RPMI8226 (cell line): ENCODE data around the gene TSTD2.
"Not testable (repeated sequence)": the region's sequence is repeated elsewhere in the genome, so short reads cannot be mapped to it uniquely, and the experiment has no call there.

Experiments
- DNase-seq: peaks from one replicate; pipeline ENCODE4 v3.0.0-alpha.2; 2015

Gene TSTD2

DNA sequence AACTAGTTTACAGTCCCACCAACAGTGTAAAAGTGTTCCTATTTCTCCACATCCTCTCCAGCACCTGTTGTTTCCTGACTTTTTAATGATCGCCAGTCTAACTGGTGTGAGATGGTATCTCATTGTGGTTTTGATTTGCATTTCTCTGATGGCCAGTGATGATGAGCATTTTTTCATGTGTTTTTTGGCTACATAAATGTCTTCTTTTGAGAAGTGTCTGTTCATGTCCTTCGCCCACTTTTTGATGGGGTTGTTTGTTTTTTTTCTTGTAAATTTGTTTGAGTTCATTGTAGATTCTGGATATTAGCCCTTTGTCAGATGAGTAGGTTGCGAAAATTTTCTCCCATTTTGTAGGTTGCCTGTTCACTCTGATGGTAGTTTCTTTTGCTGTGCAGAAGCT lies 51.6 kb downstream of the TSTD2 start:
- DNase-seq: not testable (repeated sequence)

DNA sequence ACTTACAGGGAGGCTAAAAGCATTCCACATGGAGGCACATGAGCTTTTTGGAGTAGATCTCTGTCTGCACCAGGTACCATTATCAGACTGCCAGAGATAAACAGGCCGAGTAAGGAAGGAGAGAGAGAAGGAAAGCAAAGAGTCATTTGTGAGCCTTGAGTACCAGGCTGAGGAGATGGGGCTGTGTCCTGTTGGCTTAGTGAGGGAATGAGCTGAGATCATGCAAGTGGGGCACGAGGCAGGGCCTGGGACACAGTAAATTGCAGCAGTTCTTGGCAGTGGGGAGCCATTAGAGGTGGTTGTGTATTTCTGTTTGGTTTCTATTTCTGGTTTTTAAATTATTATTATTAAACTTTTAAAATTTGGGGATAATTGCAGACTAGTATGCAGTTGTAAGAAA lies 53.3 kb downstream of the TSTD2 start:
- DNase-seq: no peak

DNA sequence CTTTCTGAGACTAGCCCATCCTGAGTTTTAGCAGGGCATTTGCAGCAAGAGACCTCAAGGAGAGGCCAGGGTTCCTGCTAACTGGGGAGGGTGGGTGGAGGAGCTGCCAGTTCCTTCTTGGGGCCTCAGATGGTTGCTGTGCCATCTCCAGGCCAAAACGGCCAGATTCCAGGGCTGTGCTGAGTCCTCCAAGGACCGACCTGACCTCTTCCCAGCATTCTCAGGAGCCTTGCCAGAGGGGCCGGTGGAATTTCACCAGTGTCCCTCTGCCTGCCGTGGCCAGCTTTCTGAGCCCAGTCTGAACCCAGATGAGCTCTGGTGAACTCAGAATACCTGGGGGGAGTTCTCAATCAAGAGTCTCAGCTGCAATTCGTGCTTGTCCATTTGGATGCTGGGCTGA lies 54.3 kb downstream of the TSTD2 start:
- DNase-seq: no peak

DNA sequence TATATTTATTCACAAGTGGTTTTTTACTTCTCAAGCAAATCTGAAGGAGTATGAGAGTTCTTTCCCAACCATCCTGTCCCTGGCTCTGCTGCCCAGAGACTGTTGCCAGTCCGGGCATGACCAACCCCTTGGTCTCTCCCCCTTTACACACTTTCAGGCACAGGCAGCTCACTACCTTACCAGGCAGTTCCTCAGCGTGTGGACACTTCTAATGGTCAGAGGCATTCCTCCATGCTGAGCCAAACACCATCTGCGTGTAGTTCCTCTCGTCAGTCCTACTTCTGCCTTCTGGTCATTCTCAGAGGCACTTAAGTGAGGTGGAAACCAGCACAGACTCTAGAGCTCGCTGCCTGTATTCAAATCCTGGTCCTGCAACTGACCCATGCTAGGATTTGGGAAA lies 56.1 kb downstream of the TSTD2 start:
- DNase-seq: no peak

DNA sequence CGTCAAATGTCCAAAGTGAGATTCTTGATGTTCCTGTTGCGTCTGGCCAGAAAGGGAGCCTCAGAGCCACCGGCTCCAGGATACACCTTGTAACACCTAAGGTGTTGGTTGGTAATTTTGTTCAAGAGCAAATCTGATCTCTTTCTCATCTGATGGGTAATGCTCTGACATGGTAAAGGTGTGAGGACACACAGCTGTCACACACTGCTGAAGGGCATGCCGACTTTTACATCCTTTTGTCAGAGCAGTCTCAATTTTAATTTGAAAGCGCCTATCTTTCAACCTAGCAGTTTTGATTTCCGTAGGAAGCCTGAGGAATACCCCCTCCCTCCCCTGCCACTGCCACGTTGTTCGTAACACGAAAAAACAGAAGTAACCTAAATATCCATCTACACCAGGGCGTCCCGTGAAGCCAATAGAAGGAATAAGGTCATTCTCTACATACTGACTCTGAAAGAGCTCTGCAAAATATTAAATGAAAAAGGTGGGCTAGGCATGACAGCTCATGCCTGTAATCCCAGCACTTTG lies 57.4 kb downstream of the TSTD2 start:
- no peak for DNase-seq

DNA sequence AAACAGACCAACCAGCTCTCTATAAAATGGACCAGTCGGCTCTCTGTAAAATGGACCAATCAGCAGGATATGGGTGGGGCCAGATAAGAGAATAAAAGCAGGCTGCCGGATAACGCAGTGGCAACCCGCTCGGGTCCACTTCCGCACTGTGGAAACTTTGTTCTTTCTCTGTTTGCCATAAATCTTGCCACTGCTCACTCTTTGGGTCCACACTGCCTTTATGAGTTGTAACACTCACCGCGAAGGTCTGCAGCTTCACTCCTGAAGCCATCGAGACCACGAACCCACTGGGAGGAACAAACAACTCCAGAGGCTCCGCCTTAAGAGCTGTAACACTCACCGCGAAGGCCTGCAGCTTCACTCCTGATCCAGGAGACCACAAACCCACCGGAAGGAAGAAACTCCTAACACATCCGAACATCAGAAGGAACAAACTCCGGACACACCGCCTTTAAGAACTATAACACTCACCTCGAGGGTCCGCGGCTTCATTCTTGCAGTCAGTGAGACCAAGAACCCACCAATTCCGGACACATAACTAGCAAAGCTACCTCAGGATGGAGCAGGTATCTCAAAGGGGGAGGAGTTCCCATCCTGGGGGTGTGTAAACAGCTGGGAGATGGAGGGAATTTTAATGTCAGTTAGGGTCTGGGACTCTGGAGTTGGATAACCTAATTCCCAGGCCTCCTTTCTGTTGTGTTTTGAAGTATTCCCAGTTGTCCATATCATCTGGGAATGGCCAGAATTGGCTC lies 58.1 kb downstream of the TSTD2 start:
- DNase-seq: not testable (repeated sequence)

DNA sequence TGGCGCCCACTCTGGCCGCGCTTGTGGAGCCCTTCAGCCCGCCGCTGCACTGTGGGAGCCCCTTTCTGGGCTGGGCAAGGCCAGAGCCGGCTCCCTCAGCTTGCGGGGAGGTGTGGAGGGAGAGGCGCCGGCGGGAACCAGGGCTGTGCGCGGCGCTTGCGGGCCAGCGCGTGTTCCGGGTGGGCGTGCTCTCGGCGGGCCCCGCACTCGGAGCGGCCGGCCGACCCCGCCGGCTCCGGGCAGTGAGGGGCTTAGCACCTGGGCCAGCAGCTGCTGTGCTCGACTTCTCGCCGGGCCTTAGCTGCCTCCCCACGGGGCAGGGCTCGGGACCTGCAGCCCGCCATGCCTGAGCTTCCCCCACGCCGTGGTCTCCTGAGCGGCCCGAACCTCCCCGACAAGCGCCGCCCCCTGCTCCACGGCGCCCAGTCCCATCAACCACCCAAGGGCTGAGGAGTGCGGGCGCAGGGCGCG lies 59.0 kb downstream of the TSTD2 start:
- DNase-seq: not testable (repeated sequence)

DNA sequence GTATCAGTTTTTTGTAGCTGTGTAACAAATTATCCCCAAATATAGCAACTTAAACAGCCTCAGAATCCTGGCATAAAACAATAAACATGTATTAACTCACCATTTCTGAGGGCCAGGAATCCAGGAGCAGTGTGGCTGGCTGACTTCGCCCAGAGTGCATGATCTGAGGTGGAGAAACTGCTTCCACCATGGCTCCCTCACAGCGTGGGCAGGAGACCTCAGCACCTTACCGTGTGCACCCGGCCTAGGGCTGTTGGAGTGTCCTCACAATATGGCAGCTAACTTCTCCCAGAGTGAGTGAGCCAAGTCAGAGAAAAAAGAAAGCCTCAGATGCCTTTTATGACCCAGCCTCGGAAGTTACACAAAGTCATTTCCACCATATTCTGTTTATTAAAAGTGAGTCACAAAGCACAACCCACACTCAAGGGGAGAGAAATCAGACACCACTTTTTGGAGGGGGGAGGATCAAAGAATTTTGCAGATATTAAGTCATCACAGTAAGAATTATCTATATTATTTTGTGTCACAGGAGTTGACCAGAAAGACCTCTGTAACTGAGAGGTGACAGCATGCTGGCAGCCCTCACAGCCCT lies 59.6 kb downstream of the TSTD2 start:
- DNase-seq: no peak

DNA sequence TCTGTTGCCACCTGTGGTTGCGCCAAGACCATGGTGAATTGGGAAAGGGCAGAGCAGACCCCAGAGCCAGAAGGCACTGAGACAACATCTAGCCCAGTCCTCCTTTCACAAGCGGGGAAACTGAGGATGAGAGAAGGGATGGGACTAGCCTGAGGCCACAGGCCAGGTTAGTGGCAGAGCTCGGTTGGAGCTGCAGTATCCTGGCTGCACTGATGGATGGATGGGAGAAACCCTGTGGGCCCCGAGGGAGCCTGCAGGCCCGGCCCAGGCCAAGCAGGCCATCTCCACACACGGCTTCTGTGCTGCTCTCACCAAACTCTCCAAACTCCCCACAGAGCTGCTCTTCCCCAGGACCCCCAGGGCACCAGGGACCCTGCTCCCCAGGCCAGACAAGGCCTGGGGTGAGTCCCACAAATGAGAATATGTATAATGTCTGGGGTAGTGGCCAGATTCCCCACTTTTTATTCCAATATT lies 60.2 kb downstream of the TSTD2 start:
- DNase-seq: no peak

DNA sequence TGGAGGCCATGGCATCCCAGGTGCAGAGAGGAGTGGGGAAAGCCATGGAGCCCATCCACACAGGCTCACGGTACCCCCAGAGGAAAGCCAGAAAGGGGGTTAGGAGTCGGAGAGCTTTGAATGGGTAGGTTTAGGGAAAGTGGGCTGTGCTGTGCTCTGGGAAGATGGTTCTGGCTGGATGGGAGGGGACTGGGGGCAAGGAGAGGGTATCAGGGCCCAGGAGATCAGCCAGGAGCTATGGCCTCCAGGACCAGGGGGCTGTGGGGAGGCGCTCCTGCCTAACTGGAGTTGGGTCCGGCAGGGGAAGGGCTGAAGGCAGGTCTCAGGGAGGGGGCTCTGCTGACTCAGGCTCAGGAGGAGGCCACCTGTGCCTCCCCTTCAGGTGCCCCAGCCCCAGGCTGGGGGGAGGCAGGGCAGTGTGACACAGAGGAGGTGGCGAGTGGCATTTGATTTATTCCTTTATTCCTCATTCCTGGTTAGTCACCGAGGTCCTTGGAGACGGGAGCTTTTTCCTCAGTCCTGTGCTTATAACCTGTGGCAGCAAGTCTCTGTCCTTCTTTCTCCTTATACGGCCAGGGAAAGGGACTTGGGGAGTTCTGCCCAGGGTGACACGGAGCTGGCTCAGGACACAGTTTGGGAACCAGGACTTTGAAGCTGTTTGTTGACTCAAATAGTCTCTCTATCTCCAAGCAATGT lies 60.8 kb downstream of the TSTD2 start:
- no peak for DNase-seq

DNA sequence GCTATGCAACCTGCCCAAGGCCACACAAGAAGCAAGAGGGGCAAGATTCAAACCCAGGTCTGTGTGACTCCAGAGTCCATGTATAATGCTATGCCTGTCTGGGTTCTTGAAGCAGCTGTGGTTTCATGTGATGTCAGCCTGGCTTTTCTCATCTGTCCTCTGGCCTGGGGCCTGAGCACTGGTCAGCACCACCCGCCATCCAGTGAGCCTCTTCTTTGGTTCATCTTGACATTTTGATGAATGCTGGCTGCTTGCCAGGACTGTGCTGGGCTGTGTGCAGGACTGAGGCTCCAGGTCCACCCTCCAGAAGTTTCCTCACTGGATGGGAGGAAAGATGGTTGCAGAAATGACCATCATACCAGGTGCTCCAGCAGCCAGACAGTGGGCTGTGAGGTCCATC lies 61.5 kb downstream of the TSTD2 start:
- peak; percentile 8 for DNase-seq

DNA sequence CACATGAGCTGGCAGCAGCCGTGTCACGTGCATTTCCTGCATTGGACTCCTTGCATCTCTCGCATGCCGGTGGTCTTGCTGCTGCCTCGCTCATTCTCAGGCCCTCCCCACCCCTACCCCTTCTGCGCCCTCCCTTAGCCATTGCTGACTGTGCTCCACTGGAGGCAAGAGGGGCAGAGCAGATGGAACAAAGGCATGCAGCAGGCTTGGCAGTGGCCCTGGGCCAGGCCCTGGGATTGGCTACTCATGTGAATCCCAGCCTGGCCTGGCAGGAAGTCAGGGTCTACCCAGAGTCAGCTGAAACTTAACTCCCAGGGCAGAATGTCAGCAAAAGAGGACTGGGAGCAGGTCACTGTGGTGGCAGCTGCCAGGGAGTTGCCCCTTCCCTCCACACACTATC lies 62.3 kb downstream of the TSTD2 start:
- no peak for DNase-seq

DNA sequence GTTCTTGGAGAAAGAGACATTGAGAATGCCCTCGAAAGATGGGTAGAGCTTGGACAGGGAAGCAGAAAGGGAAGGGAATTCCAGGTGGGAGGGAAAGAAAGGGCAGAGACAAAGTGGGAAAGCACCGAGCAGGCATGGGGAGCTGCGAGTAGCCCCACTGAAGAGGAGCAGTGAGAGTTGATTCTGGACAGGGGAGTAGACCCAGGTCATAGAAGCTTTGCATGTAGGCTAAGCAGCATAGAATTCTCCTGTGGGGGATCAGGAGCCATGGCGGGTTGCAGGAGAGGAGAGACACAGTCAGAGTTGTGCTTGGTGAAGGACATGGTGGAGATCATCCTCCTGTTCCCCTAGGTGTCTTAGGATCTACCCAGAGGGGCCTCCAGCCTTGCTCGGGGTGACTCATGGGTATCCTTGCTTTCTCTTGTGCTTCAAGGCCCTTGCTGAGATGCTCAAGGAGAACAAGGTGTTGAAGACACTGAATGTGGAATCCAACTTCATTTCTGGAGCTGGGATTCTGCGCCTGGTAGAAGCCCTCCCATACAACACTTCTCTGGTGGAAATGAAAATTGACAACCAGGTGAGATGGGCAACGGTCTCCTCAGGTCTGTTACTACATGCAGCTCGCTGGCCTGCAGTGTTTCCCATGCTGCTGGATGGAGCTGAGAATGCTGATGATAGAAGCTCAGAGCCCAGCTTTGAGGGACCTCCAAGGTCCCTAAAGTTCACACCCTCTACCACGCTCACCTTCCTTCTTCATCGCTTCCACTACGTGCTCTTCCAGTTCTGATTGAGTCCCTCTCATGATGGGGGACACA lies 64.5 kb downstream of the TSTD2 start:
- no peak for DNase-seq

DNA sequence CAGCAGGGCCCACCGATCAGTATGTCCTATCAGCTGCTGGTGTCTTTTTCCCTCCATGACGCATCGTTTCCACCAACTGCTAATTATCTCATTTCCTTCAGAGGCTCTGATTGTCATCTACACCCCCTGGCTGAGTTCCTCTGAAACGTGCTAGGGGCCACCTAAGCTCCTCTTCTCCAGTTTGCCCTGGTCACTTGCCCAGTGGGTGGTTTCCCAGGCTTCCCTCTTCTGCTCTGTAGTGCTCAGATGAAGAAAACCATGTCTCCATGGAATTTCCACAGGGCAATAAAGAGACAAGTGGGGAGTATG lies 65.3 kb downstream of the TSTD2 start:
- no peak for DNase-seq

DNA sequence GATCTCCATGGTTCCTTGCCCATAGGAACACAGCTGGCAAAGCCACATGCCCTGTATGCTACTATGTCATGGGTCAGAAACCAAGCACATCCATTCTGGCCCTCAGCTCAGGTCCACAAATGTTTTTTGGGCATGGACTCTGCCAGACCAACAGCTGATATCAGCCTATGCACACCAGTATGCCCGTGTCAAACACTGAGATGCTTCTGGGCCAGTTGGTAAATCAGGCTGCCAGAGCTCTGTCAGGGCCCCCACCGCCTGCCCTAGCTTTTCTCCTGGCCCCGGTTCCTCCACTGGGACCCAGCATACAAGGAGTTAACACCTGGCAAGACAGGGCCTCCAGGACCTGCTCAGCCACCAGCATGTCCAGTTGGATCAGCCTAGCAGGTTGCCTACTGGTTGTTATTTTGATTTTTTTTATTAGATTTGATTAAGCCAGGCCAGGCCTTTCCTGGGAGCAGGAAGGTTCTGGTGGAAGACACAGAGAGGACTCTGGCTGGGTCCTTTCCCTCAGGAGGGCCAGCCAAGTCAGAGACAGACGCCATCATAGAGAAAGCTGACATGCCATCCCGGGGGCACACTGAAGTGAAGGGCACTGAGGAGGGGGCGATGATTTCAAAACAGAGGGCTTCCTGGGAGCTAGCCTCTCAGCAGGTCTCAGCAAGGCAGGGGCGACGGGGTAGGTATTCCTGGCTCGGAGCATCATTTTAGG lies 65.8 kb downstream of the TSTD2 start:
- no peak for DNase-seq

DNA sequence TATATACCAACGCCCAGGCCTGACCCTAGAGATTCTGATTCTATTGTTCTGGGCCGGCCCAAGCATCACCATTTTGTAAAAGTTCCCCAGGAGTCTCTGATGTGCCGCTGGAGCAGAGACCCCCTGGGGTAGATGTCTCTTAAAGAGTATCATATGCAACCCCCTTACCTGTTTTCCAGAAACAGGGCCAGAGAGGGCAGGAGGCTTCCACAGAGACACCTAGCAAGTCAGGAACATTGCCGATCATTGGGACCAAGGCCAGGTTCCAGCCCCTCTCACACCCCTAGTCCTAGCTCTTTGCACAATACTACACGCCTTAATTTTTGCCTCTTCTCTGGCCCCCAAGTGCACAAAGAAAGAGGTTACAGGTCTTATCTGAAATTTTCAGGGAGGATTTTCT lies 67.9 kb downstream of the TSTD2 start:
- DNase-seq: no peak

DNA sequence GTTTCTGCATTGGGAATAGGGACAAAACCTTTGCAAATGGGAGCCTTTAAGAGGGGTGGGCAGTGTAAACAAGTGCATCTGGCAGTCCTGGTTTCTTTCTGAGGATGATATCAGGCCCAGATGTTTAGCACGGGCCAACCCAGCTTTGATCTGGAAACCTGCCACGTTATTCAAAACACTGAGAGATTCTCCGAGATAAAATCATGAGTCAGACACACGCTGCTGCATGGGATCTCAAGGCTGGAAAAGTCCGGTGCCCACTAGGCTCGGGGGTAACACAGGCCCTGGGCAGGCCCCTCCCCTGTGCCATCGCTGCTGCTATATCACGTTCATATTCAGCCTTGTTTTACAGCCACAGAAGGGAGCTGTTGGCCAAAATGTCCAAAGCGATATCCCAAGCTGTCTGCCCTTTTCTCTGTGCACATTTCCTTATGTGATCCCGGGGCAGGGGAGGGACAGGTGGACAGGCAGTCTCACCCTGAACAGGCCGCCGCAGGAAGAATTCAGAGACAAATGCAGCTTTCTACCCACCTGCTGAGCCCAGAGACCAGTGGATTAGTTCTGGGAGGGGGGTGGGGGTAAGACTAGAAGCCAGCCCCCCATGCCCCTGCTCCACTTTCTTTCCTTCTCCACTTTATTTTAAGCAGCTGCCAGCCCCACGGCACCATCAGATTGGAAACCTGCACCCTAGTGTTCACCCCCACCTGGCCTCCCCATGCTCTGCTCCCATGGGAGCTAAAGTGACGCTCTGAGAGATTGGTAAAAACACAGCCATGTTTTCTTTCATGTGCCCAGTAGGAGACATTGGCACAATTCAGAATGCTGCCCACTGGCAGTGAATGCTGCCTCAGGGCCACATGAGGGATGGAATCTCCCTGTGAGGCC lies 68.6 kb downstream of the TSTD2 start:
- DNase-seq: peak; percentile 13

DNA sequence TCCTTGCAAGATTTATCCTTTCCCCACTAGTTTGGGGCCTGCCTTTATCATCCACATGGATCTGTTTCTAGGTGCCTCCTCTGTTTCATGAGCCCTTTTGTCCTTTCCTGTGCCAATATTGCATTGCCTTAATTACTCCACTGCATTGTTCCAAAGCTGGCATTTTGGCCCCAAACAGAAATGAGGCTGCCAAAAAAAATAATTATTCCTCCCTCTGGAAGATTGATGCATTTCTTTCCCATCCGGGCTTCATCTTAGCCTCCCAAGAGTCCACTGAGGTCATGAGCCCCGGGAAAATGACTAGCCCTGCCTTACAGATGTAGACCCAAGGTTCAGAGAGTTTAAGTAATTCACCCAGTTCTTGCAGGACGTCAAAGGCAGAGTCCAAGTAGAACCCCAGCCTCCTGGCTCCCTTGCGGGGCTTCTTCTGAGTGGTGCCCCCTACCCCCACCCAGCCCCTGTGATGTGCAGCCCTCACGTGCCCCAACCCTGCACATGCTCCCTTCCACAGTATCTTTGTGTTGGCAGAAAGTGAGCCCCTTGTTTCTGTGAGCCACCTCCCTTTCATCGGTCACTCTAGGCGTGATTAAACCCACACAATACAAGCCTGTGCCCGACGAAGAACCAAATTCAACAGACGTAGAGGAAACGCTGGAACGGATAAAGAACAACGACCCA lies 69.6 kb downstream of the TSTD2 start:
- DNase-seq: no peak

DNA sequence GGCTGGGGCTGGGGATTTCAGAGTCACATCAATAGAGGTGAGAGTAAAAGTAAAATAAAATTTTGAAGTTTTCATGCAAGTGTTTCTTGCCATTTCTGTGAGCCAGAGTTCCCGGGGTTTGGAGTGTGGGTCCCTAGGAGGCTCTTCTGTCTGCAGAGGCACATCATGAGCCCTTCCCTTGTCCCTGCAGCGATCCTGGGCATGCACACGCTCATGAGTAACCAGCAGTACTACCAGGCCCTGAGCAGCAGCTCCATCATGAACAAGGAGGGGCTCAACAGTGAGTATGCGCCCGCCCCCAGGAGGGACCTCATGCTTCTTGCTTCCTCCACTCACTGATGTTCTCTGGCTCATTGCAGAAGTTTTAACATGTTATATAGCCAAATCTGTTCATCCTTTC lies 70.6 kb downstream of the TSTD2 start:
- no peak for DNase-seq

DNA sequence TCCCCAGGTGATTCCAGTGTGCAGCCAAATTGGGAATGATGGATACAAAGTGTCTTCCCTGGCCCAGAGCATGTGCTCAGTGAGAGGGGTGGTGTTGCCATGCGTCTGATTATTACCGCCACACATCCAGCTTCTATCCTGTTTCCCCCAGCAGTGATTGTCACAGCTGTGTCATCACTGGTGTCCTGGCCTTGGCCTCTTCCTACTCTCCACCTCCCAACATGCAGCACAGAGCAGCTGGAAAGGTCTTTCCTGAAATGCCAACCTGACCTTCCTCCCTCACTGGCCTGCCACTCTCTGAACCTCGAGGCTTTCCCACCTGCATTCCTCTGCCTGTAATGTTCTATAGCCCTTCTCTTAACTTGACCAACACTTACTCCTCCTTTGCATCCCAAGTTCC lies 71.7 kb downstream of the TSTD2 start:
- DNase-seq: no peak

DNA sequence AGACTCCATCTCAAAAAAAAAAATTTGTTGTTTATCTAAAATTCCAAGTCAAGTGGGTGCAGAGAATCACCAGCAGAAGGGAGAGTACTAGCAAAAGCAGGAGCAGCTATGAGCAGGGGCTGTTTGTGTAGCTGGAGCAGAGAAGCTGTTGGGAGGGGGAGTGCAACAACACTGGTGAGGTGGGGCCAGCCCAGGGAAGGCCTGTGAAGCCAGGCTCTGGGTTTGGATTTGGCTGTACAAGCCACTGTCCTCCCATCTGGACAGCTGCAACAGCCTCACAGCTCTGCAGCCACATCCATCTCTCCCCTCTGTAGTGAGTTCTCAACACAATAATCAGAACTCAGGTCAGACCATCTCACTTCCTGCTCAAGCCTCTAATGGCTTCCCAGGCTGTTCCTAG lies 72.3 kb downstream of the TSTD2 start:
- DNase-seq: no peak
